Measurements from ENCODE around the gene HMBS. TPM values are rescaled to one million over a fixed set of nuclear protein-coding genes. Genes with fewer than 3 reads are reported as not detected.
A peak's percentile ranks its signal among the peaks of the same experiment; 100 is the strongest.

HMBS gene
- total and polyA plus RNA-seq, 4 donors, result 10.5 to 224 (median 26.7) TPM

DNA sequence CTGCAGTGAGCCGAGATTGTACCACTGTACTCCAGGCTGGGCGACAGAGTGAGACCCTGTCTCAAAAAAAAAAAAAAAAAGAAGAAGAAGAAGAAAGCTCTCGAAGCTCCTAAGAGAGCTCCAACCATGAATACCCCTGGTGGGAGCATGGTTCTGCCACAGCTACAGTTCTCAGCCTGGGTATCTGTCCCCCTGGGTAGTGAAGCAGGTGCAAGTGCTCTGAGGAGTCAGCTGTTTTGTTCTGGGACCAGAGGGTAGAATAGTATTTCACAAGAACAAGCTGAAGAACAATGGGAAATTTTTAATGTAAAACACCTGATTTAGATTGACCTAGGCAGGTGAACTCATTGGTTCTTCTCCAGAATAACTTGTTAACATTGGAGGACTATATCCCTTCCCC lies 23.4 kb upstream of the HMBS start:
- H3K27ac ChIP-seq (ENCODE audit: low read depth in 1 of 2, low read length in 2 of 2), result no peak overlapping the region
- no peak overlapping the region for H3K4me3 ChIP-seq (ENCODE audit: low read depth in 1 of 3, low read length in 3 of 3)
- no peaks in the 10 kb centered on the region for H3K27me3 ChIP-seq (ENCODE audit: control insufficient read depth in 4 of 4, insufficient read depth in 4 of 4, low read length in 3 of 4)
- peaks cover 0 to 14% (median 9%) of the 10 kb centered on the region in 4 donors for H3K4me1 ChIP-seq (ENCODE audit: control insufficient read depth in 4 of 4, insufficient read depth in 4 of 4, low read length in 3 of 4)
- H3K9ac ChIP-seq (ENCODE audit: low read depth in 1 of 2, low read length in 2 of 2), result no peak overlapping the region
- H3K36me3 ChIP-seq (ENCODE audit: control insufficient read depth in 4 of 4, insufficient read depth in 3 of 4, low read depth in 1 of 4, low read length in 3 of 4), result no peaks in the 10 kb centered on the region
- TF ChIP-seq TAF1 (conservative IDR thresholded peaks at IDR 0.05) (no peak), HNF4G (IDR thresholded peaks at IDR 0.05) (no peak), NR2F2 (IDR thresholded peaks at IDR 0.05) (no peak), EGR1 (IDR thresholded peaks at IDR 0.05; ENCODE audit: low read depth in 2 of 2) (no peak), FOXA1 (IDR thresholded peaks at IDR 0.05) (no peak), SP1 (IDR thresholded peaks at IDR 0.05) (no peak), JUND (IDR thresholded peaks at IDR 0.05) (no peak), FOXA2 (IDR thresholded peaks at IDR 0.05) (no peak), HNF4A (conservative IDR thresholded peaks at IDR 0.05) (no peak)
- TF ChIP-seq, protein P1, sequence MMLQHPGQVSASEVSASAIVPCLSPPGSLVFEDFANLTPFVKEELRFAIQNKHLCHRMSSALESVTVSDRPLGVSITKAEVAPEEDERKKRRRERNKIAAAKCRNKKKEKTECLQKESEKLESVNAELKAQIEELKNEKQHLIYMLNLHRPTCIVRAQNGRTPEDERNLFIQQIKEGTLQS (IDR thresholded peaks at IDR 0.05), result no peak
- no peak for DNase-seq (ENCODE audit: low spot score)
- H3K9me3 ChIP-seq (ENCODE audit: control insufficient read depth in 4 of 4, low read length in 3 of 4), result no peaks in the 10 kb centered on the region
- WGBS, result 95% methylated on average over 3 of the region's 3 CpGs

DNA sequence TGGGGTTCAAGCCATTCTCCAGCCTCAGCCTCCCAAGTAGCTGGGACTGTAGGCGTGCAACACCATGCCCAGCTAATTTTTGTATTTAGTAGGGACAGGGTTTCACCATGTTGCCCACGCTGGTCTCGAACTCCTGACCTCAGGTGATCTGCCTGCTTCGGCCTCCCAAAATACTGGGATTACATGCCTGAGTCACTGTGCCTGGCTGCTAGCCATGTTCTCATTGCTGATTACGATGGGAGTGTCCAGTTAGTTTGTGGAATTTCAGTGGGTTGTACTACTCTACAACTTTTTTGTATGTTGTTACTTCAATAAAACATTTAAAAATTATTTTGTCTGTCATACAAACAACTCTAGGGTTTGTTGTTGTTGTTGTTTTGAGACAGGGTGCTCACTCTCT lies 21.9 kb upstream of the HMBS start:
- Histone ChIP-seq H3K9me3 (ENCODE audit: control insufficient read depth in 4 of 4, low read length in 3 of 4) (no peaks in the 10 kb centered on the region), H3K27me3 (ENCODE audit: control insufficient read depth in 4 of 4, insufficient read depth in 4 of 4, low read length in 3 of 4) (no peaks in the 10 kb centered on the region), H3K4me1 (ENCODE audit: control insufficient read depth in 4 of 4, insufficient read depth in 4 of 4, low read length in 3 of 4) (peaks cover 2 to 17% (median 9%) of the 10 kb centered on the region in 4 donors), H3K9ac (ENCODE audit: low read depth in 1 of 2, low read length in 2 of 2) (no peak overlapping the region), H3K36me3 (ENCODE audit: control insufficient read depth in 4 of 4, insufficient read depth in 3 of 4, low read depth in 1 of 4, low read length in 3 of 4) (no peaks in the 10 kb centered on the region), H3K4me3 (ENCODE audit: low read depth in 1 of 3, low read length in 3 of 3) (no peak overlapping the region), H3K27ac (ENCODE audit: low read depth in 1 of 2, low read length in 2 of 2) (no peak overlapping the region)
- peak; percentile 84 for DNase-seq (ENCODE audit: low spot score)
- 60% methylated on average over 5 of the region's 5 CpGs for WGBS
- TF ChIP-seq, protein P2, sequence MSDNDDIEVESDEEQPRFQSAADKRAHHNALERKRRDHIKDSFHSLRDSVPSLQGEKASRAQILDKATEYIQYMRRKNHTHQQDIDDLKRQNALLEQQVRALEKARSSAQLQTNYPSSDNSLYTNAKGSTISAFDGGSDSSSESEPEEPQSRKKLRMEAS (IDR thresholded peaks at IDR 0.05), result no peak
- TF ChIP-seq GABPA (IDR thresholded peaks at IDR 0.05 in 1 of 2, conservative IDR thresholded peaks at IDR 0.05 in 1 of 2) (no peak), HNF4A (conservative IDR thresholded peaks at IDR 0.05) (no peak), EGR1 (IDR thresholded peaks at IDR 0.05; ENCODE audit: low read depth in 2 of 2) (no peak), RAD21 (IDR thresholded peaks at IDR 0.05) (no peak), HNF4G (IDR thresholded peaks at IDR 0.05) (no peak), RXRA (IDR thresholded peaks at IDR 0.05) (no peak), FOXA2 (IDR thresholded peaks at IDR 0.05) (no peak), YY1 (IDR thresholded peaks at IDR 0.05) (no peak)
- TF ChIP-seq, protein P1 (IDR thresholded peaks at IDR 0.05), result no peak

DNA sequence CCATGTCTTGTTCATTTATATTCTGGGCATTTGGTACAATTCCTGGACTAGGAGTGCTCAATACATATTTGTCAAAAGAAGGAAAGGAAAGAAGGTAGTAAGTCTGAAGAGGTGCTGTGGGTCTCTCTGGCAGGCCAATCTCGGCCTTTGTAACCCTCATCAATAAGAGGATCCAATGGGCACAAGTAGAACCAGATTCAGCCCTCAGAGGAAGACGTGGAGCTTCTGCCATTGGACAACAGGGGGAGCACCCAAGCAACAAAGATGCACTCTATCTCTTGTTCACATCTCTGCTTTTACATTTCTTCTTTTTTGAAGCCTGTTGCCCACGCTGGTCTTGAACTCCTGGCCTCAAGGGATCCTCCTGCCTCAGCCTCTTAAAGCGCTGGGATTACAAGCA lies 19.3 kb upstream of the HMBS start:
- Histone ChIP-seq H3K9ac (ENCODE audit: low read depth in 1 of 2, low read length in 2 of 2) (no peak overlapping the region), H3K27me3 (ENCODE audit: control insufficient read depth in 4 of 4, insufficient read depth in 4 of 4, low read length in 3 of 4) (no peaks in the 10 kb centered on the region), H3K9me3 (ENCODE audit: control insufficient read depth in 4 of 4, low read length in 3 of 4) (no peaks in the 10 kb centered on the region), H3K4me1 (ENCODE audit: control insufficient read depth in 4 of 4, insufficient read depth in 4 of 4, low read length in 3 of 4) (peaks cover 2 to 24% (median 16%) of the 10 kb centered on the region in 4 donors), H3K27ac (ENCODE audit: low read depth in 1 of 2, low read length in 2 of 2) (no peak overlapping the region), H3K4me3 (ENCODE audit: low read depth in 1 of 3, low read length in 3 of 3) (no peak overlapping the region), H3K36me3 (ENCODE audit: control insufficient read depth in 4 of 4, insufficient read depth in 3 of 4, low read depth in 1 of 4, low read length in 3 of 4) (peaks cover 0 to 6% (median 3%) of the 10 kb centered on the region in 4 donors)
- WGBS, result 74% methylated on average over 4 of the region's 4 CpGs
- DNase-seq (ENCODE audit: low spot score), result no peak
- TF ChIP-seq GABPA (IDR thresholded peaks at IDR 0.05 in 1 of 2, conservative IDR thresholded peaks at IDR 0.05 in 1 of 2) (no peak), FOXA2 (IDR thresholded peaks at IDR 0.05) (no peak), RAD21 (IDR thresholded peaks at IDR 0.05) (peak; percentile 21 to 45)
- TF ChIP-seq, protein P3, sequence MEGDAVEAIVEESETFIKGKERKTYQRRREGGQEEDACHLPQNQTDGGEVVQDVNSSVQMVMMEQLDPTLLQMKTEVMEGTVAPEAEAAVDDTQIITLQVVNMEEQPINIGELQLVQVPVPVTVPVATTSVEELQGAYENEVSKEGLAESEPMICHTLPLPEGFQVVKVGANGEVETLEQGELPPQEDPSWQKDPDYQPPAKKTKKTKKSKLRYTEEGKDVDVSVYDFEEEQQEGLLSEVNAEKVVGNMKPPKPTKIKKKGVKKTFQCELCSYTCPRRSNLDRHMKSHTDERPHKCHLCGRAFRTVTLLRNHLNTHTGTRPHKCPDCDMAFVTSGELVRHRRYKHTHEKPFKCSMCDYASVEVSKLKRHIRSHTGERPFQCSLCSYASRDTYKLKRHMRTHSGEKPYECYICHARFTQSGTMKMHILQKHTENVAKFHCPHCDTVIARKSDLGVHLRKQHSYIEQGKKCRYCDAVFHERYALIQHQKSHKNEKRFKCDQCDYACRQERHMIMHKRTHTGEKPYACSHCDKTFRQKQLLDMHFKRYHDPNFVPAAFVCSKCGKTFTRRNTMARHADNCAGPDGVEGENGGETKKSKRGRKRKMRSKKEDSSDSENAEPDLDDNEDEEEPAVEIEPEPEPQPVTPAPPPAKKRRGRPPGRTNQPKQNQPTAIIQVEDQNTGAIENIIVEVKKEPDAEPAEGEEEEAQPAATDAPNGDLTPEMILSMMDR (IDR thresholded peaks at IDR 0.05; ENCODE audit: low read depth, low read length, missing input control), result peak; percentile 21

Data from liver (tissue), 9 donors.